ENCODE data around the gene FGD3.

- TF ChIP-seq RAD21 (conservative IDR thresholded peaks at IDR 0.05 in 1 of 2, IDR thresholded peaks at IDR 0.05 in 1 of 2) (no peak), USF2 (IDR thresholded peaks at IDR 0.05) (no peak), CTCF (IDR thresholded peaks at IDR 0.05) (no peak), POLR2A (IDR thresholded peaks at IDR 0.05; ENCODE audit: low read length) (no peak), MAFK (IDR thresholded peaks at IDR 0.05; ENCODE audit: partially characterized antibody) (no peak), RNF2 (IDR thresholded peaks at IDR 0.05; ENCODE audit: borderline replicate concordance, low read depth) (no peak), EHMT2 (IDR thresholded peaks at IDR 0.05; ENCODE audit: low read depth) (no peak), HES2 (IDR thresholded peaks at IDR 0.05) (no peak), JUNB (IDR thresholded peaks at IDR 0.05) (no peak), BCL3 (IDR thresholded peaks at IDR 0.05) (no peak)
These were observed 83.6 kb downstream of the FGD3 start for GRCh38 chr9:93030642-93031628.

Data from A549 (cell line).